Measurements from ENCODE around the gene SMIM21. TPM values are rescaled to one million over a fixed set of nuclear protein-coding genes. Genes with fewer than 3 reads are reported as not detected.

The SMIM21 gene
- total and polyA plus RNA-seq, 2 of the 8 experiments (the other 6 are each of a cell fraction or from before 2014, with no cell fraction given): not detected

DNA sequence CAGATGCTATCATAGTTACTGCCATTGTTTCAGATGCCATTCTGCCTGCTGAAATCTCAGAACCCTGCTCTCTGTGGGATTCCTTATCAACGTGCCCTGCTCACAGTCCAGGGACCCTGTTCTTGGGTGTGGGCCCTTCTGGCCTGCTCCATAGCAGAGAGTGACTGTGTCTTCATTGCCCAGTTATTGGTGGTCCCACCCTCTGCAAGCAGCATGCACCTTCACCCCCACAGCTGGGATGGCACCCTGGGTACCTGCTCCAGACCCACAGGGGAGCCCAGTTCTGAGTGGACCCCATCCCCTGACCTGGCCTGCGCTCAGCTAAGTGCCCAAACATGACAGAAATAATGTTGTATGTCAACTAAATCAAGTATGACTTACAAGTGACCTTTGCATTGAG is 36.6 kb downstream of the SMIM21 start:
- TF ChIP-seq HDAC6 (IDR thresholded peaks at IDR 0.05; ENCODE audit: low read depth, low read length) (no peak), EZH2 (IDR thresholded peaks at IDR 0.05; ENCODE audit: low read depth, low read length, severe bottlenecking) (no peak), RXRA (IDR thresholded peaks at IDR 0.05; ENCODE audit: insufficient read depth, low read depth, low read length) (no peak), GABPA (IDR thresholded peaks at IDR 0.05; ENCODE audit: borderline replicate concordance, insufficient read depth, low read length) (no peak)
- TF ChIP-seq, protein P1, sequence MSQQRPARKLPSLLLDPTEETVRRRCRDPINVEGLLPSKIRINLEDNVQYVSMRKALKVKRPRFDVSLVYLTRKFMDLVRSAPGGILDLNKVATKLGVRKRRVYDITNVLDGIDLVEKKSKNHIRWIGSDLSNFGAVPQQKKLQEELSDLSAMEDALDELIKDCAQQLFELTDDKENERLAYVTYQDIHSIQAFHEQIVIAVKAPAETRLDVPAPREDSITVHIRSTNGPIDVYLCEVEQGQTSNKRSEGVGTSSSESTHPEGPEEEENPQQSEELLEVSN (IDR thresholded peaks at IDR 0.05): no peak
- TF ChIP-seq, protein P2, sequence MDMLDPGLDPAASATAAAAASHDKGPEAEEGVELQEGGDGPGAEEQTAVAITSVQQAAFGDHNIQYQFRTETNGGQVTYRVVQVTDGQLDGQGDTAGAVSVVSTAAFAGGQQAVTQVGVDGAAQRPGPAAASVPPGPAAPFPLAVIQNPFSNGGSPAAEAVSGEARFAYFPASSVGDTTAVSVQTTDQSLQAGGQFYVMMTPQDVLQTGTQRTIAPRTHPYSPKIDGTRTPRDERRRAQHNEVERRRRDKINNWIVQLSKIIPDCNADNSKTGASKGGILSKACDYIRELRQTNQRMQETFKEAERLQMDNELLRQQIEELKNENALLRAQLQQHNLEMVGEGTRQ (IDR thresholded peaks at IDR 0.05; ENCODE audit: low read length): no peak
- Histone ChIP-seq H3K27ac (ENCODE audit: low read depth, low read length) (no peak overlapping the region), H3K36me3 (ENCODE audit: control insufficient read depth in 2 of 4, insufficient read depth in 4 of 4, low read length in 3 of 4) (no peaks in the 10 kb centered on the region), H3K4me1 (replicated peaks in 1 of 4; ENCODE audit: control insufficient read depth in 3 of 4, insufficient read depth in 4 of 4, low read length in 3 of 4) (no peaks in the 10 kb centered on the region), H3K56ac (replicated peaks; ENCODE audit: insufficient read length, low read depth, low read length) (no peak overlapping the region), H2BK5ac (ENCODE audit: low read depth, low read length) (no peak overlapping the region), H3K18ac (ENCODE audit: extremely low read depth, low read length) (no peak overlapping the region), H2AK5ac (ENCODE audit: low read depth, low read length) (no peak overlapping the region), H3K14ac (ENCODE audit: insufficient read length) (no peak overlapping the region), H2BK20ac (ENCODE audit: low read length) (no peak overlapping the region), H4K8ac (ENCODE audit: extremely low read depth, insufficient read depth, low read length) (no peak overlapping the region), H3K9ac (replicated peaks in 1 of 4; ENCODE audit: extremely low read depth in 1 of 4, low read depth in 3 of 4, low read length in 3 of 4) (no peak overlapping the region), H2BK120ac (replicated peaks; ENCODE audit: low read depth, low read length) (no peak overlapping the region), H2BK15ac (ENCODE audit: low read length) (no peak overlapping the region), H3K23ac (ENCODE audit: insufficient read length) (no peak overlapping the region), H3K4me3 (ENCODE audit: extremely low read depth in 1 of 4, insufficient read depth in 2 of 4, low read depth in 3 of 4, low read length in 4 of 4) (no peak overlapping the region), H2BK12ac (ENCODE audit: low read depth, low read length) (no peak overlapping the region), H3K23me2 (ENCODE audit: low read depth, low read length) (no peaks in the 10 kb centered on the region), H4K5ac (ENCODE audit: insufficient read length, low read depth, low read length) (no peak overlapping the region), H3K79me1 (ENCODE audit: low read depth, low read length) (no peaks in the 10 kb centered on the region), H3K4ac (replicated peaks; ENCODE audit: insufficient read length, low read depth, low read length) (no peak overlapping the region), H4K91ac (replicated peaks; ENCODE audit: insufficient read length, low read length) (no peak overlapping the region), H3K4me2 (ENCODE audit: insufficient read depth in 1 of 2, low read depth in 2 of 2, low read length in 2 of 2) (no peak overlapping the region), H3K9me3 (ENCODE audit: insufficient read depth in 2 of 2, low read depth in 1 of 2, low read length in 1 of 2) (no peaks in the 10 kb centered on the region), H3K27me3 (replicated peaks in 1 of 4; ENCODE audit: control insufficient read depth in 3 of 4, extremely low read depth in 1 of 4, insufficient read depth in 3 of 4, low read length in 3 of 4) (no peaks in the 10 kb centered on the region), H4K20me1 (replicated peaks in 1 of 2; ENCODE audit: control insufficient read depth in 1 of 2, insufficient read depth in 2 of 2, low read length in 2 of 2) (no peaks in the 10 kb centered on the region), H2AFZ (ENCODE audit: low read length) (no peak overlapping the region), H3K79me2 (ENCODE audit: control insufficient read depth in 1 of 2, insufficient read depth in 2 of 2, low read length in 2 of 2) (no peaks in the 10 kb centered on the region)
- 85% methylated on average over 2 of the region's 2 CpGs; no CpG with 5 or more reads in 1 of the 2 experiments for WGBS, 2 experiments (ENCODE audit: extremely low coverage in 1 of 2, insufficient coverage in 1 of 2, insufficient read length in 1 of 2, insufficient replicate concordance in 2 of 2, low coverage in 1 of 2, low lambda C conversion rate in 2 of 2, missing lambda C conversion rate in 1 of 2)
- ChIA-PET CTCF (ENCODE audit: partially characterized antibody) (interaction anchor here (0.6 to 1.3 kb wide), 2 partner anchors 8 to 494 kb away, joined by 3 read pairs; no protein-coding TSS in a partner anchor), POLR2A (ENCODE audit: partially characterized antibody) (no interaction called here)
- FAIRE-seq (no peak), DNase-seq (ENCODE audit: low read depth in 1 of 2, low spot score in 2 of 2) (no peak)
